NCI-H748 (cell line): ENCODE data around the gene GNGT1.
"Not testable (repeated sequence)": the region's sequence is repeated elsewhere in the genome, so short reads cannot be mapped to it uniquely, and the experiment has no call there.

Experiments
- DNase-seq: peaks from one replicate; lab custom pipeline; 2025; ENCODE audit not compliant: unreplicated experiment; lab: John Stamatoyannopoulos, UW

The GNGT1 gene

DNA sequence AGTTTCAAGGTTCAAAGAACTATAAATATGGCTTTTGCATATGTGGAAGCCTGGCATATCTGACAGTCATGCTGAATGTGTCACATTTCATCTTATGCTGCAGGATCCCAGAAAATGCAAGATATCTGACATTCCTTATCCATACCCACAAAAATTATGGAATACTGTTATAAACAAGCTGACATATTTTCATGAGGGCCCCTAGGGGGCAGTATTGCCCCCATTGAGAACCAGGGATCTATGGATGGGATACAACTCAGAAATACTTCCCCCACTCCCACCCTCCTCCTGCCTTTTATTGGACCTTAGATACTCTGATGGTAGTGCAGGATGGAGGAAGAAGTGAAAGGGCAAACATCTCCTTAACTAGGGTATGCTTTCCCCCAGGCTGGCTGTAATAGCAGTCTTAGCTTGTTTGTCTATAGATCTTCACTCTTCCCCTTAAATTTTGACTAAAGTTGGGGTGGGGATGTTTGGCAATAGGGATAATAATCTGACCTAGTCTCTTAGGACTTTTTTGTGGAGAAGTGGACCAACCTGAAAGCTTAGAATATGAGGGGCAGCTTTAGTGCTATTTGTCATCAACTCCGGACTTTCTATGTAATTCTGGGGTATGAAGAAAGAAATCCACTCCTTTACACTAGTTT lies 3.5 kb upstream of the GNGT1 start:
- peak; percentile 58 for DNase-seq

DNA sequence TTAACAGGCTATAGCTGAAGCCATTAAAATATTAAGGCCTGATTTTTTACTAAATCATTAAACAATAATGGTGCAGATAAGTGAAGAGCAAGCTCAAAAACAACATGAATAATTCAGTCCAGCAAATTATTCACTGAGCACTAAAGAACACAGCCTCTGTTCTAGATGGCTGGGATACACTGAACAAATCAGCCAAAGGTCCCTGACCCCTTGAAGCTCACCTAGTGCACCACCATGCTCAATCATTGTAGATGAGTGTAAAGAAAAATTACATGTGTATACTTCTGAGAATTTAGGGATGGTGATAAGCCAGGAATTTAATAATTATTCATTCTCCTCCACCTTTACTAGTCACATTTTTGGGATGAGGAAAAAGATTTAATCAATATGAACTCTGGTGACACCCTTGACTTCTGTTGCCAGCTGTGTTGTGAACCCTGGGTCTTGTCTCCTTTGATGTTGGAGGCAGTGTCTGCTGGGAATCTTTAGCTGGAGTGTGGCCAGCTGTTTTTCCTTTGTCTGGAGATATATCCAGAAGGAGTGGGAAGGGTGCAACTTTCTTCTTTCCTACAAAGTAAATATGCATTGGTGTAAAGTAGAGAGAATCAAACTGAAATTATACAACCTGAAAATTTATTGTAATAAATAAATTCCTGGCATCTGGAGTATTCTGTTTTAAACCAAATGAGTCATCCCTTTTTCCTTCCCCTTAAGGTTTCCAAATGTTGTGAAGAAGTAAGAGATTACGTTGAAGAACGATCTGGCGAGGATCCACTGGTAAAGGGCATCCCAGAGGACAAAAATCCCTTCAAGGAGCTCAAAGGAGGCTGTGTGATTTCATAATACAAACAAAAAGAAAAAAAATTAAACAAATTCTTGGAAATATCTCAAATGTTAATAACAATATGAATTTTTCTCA lies 4.0 kb downstream of the GNGT1 start:
- DNase-seq = no peak

DNA sequence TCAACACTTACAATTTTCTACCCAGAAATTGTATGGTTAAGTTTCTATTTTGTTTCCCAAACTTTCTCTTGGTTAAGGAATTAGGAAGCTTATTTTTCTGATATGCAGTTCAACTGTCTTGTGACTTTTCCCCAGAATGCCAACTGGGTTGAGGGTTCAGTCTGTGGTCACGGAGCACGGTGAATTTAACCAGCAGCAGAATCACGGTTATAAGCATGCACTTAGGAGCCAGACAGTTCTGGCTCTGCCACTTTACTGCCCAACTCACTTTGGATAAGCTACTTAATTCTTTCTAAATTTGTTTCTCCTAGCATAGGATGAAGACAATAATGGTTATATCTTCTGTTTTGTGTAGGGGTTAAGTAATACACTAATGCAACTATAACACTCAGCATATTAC lies 4.9 kb downstream of the GNGT1 start:
- DNase-seq = not testable (repeated sequence)

DNA sequence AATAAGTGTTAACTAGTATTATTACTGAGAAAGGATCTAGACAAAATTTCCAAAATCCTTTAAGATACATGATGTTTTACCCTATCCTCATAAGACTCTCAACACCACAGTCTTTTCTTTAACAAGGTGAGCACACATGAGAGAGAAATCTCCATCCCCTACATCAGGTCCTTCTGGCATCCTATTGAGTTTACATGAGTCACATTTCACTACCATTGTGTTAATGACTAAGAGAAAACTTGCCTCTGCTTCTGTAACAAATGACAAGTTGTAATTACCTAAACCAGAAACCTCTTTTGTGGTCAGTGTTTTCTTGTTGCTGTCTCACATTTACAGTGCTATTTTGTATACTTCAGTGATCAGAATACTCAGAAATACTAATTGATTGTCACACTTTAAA lies 5.3 kb downstream of the GNGT1 start:
- DNase-seq = not testable (repeated sequence)

DNA sequence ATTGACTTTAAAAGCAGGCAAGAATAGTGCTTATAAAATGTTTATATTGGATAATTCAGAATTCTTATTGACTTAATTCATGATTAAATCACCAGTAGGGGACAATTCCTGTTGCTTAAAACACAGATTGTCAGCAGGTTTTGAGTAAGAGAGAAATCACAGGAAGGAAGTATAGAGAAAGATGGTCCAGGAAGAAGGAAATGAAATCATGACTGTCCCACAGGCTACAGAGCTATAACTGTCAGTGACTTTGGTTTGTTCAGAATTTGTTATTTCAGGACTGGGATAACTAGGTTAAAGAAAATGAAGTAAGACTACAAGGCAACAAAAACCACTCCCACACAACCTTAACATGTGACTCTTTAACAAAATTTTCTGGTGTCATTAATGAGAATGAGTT lies 6.8 kb downstream of the GNGT1 start:
- no peak for DNase-seq

DNA sequence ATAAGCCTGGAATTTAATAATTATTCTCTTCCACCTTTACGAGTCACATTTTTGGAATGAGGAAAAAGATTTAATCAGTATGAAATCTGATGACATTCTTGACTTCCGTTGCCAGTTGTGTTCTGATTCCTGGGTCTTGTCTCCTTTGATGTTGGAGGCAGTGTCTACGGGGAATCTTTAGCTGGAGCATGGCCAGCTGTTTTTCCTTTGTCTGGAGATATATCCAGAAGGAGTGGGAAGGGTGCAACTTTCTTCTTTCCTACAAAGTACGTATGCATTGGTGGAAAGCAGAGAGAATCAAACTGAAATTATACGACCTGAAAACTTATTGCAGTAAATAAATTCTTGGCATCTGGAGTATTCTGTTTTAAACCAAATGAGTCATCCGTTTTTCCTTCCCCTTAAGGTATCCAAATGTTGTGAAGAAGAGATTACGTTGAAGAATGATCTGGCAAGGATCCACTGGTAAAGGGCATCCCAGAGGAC lies 8.3 kb downstream of the GNGT1 start:
- no peak for DNase-seq

DNA sequence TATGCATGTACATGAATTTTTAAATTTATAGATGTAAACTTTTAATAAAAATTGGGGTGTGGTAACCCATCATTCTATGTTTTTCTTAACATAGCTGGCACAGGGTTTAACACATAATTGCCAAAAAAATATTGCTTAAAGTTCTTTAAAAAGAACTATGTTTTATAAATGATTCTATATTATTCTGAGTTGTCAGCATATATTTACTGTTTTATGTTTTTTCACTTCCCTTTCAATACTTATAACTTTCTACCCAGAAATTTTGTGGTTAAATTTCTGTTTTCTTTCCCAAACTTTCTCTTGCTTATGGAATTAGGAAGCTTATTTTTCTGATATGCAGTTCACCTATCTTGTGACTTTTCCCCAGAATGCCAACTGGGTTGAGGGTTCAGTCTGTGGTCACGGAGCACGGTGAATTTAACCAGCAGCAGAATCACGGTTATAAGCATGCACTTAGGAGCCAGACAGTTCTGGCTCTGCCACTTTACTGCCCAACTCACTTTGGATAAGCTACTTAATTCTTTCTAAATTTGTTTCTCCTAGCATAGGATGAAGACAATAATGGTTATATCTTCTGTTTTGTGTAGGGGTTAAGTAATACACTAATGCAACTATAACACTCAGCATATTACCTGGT lies 9.0 kb downstream of the GNGT1 start:
- not testable (repeated sequence) for DNase-seq

DNA sequence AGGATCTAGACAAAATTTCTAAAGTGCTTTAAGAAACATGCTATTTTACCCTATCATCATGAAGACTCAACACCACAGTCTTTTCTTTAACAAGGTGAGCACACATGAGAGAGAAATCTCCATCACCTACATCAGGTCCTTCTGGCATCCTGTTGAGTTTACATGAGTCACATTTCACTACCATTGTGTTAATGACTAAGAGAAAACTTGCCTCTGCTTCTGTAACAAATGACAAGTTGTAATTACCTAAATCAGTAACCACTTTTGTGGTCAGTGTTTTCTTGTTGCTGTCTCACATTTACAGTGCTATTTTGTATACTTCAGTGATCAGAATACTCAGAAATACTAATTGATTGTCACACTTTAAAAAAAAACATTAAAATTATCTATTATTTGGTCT lies 9.5 kb downstream of the GNGT1 start:
- DNase-seq = not testable (repeated sequence)

DNA sequence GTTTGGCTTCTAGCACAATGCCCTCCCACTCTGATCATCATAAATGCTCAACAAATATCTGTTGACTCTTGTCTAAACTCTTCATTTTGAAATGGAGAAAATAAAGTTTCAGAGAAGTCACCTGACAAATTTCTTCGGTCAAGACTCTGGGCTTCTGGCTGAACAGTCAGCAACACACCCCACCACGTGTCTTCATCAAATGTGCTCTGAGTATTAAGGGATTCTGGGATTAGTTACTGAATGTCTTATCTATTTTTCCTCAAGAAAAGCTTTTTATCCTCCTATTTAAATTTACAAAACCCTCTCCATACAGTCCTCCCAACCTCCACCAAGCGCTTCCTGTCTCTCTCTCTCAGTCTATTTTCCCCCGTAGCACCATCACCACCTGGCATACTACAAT lies 9.9 kb downstream of the GNGT1 start:
- not testable (repeated sequence) for DNase-seq

DNA sequence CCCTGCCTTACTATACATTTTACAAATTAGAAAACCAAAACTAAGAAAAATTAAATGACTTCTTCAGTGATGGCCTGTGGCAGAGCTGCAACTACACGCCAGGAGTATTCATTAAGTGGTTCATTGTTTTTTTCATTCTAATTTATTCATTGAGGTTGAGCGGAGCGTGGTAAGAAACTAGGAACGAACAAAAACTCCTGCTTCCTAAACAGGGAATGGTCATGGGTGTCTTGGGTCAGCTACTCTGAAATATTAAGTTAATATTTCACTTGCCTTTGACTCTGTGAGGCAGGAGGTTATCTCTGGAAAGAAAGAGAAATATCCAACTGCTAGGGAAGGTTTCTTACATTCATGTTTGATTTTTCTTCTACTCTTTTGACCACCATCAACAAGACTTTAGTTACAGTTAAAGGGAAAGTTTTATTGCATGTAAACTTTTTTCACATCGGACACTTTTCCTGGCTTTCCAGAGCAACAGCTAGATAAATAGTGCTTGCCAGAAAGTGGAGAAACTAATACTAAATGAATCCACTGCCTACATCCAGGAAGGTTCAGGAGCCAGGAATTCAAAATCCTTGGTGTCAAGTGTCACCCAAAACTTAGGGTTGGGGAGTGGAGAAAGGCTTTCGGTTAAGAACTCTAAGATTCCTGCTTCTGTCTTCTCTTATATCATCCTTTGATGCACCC lies 14.3 kb downstream of the GNGT1 start:
- DNase-seq = no peak

DNA sequence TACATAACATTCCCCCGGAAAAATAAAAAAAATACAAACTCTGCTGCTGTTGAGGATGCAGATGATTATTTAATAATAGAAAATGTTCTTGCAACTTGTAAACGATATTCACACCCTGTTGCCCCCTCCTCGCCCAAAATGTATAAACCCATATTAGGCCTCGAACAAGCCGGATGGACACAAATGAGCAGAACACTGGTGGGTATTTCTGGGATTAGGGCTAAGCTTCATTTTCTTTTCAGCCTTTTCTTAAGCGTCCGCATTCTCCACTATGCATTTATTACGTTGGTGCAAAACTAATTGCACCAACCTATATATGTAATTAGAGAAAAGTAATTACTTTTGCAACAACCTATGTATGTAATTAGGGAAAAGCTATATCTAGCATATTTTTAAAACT lies 14.8 kb downstream of the GNGT1 start:
- no peak for DNase-seq

DNA sequence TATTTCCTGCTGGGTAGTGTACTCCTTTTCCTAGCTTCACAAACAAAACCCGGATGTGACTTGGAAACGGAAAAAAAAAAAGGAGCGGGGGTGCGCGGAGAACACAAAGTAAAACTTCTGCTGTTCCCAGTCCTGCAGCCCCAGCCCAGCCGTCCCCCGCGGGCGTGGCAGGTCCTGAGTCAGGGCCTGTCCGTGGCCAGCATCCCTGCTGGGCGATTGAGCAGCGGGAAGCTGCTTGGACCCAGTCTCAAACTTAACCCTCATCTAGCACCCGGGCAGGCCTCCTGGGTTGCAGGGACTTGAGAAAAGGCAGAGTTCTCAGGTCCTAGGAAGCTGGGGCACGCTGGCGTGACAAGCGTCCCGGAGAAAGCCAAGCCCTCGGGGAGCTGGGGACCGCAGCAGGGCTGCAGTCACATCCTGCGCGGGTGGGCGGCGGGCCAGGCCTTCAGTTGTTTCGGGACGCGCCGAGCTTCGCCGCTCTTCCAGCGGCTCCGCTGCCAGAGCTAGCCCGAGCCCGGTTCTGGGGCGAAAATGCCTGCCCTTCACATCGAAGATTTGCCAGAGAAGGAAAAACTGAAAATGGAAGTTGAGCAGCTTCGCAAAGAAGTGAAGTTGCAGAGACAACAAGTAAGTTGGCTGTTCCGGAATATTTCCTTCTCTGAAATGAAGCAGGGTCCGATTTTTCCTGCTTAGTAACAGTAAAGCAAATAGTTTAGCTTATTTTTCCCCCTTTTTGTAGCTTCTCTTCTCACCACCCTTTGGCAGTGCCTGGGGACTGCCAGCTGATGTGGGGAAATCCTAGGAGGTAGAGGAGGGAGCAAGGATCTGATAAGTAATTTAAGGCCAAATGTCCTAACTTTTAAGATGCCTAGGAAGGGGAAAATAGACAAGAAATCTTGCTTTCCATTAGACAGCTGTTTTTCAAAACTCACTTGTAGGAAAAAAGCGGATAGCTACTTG lies 15.5 kb downstream of the GNGT1 start, which contains the start of gene GNG11:
Gene GNG11 (plus strand): TSS at position 129 of the 960 bp plus-strand sequence. CDS start 403 bp downstream, at position 532.
- DNase-seq = peak; percentile 50

DNA sequence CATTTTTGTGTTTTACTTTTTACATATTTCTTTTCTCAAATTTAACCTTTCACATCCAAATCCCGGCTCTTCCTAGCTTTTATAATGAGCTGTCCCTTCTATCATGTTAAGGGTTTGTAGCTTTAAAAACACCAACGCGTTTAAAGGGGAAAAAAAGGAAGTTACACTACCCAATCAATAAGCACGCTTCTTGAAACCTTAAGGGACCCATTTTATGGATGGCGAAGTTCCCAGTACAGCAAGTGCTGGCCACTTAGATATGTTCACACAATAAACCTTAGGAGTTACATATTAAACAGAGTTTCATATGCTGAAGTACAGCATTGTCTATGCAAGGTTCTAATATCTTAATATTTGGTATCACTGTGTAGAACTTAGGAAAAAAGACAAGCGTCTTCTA lies 16.9 kb downstream of the GNGT1 start:
- DNase-seq = no peak

DNA sequence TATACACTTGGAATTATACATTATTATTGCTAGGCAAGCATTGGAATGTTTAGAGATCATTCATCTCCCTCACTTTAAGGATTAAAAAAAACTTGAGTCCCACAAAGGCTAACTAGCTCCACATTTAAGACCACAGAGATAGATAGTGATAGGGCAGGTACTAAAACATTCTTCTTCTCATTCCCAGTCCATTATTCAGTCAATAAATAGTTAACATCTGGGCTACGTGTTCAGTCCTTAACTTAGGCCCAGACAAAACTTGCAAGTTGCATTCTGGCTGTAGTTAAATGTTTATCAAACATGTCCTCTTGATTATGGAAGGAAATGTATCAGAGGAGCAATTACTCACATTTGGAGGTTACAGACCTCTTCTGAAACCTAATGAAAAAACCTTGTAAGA lies 17.6 kb downstream of the GNGT1 start:
- DNase-seq = no peak

DNA sequence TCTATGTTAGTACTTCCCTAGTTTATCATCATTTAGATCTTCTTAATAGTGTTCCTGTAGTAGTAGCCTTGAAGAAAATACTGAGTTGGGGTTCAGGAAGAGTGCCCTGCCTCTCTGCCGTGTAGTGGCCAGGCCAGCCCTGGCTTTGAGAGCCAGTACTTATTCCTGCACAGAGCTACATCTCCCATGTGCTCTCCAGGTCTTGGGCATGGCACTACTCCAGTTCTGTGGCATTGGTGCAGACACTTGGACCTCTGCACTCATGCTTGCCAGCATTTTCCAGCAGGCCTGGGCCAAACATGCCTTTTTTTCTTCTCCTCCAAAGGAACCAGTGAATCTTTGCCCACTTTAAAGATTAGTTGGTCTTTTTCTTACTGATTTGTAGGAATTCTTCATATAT lies 20.4 kb downstream of the GNGT1 start:
- DNase-seq = no peak

DNA sequence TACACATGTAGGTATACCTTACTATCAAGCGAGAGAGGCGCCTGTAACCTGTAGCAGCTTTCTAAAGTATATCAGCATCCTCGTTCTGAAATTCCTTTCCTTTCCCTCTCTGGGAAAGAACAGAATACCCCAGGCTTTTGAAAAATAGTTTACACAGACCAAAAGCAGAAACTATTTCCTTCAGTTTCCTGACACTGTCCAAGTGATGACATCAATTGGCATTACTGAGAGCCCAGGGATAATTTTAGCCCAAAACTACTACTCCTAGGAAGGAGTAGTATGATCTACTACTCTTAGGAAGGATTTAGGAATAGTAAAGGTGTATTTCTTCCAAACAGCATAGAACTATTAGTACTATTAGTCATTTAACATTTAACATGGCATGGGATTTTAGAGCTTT lies 21.2 kb downstream of the GNGT1 start:
- no peak for DNase-seq

DNA sequence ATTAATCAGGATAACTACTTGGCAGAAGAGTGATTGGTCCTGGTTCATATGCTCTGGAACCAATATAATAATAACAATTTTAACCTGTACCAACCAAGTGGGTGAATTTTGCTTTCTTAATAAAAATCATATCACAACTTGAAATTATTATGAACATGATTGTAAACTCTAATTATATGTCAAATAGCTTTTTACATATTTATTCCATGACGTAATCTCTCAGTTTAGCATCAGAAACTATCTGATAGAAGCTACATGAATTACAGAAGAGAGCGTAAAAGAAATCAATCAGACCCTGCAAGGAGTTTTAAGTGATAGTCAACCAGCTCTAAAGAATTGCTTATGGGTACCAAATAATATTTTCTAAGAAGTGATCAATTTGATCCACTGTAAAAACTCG lies 25.3 kb downstream of the GNGT1 start:
- no peak for DNase-seq

DNA sequence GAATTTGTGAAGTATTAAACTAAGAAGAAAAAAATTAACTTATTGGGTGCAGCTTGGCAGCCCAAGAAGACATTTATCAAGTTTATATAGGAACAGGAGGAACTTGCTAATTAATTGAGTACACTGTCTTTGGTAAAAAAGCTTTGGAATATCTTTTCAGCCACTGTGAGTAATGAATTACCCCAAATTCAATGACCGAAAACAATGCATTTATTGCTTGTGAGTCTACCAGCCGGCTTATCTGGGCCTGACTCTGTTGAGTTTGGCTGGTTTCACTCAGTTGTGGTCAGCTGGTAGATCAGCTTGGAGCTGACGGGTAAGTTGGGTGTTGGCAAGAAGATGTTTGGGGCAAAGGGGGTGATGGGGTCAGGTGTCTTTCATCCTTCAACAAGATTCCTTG lies 26.8 kb downstream of the GNGT1 start:
- DNase-seq = no peak

DNA sequence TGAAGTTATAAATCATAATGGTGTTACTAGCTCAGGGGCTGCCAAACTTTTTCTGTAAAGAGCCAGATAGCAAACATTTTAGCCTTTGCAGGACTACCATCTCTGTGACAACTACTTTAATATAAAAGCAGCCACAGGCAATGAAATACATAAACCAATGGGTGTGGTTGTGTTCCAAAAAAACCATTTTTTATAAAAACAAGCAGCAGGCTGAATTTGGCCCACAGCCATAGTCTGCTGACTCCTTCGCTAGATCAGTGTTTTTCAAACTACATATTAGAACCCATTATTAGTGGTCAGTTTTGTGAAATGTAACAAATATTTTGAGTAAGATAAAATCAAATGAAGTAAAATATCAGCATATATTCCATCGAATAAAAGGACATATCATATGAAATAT lies 28.7 kb downstream of the GNGT1 start:
- no peak for DNase-seq

DNA sequence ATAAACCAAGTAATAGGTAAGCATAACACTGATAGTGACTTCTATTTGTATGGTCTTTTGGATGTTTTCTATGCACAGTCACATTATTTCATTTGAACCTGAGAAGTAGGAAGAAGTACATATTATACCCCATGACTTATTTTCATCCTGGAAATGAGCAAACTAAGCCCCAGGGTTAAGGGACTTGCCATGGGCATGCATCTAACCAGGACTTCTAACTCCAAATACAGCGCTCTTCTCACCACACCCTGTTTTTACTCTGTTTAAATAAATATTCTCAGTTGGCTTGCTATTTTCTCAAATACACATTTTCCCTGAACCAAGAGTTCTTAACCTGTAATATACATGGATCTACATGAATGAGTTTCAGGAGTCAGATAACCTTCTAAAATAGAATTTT lies 31.5 kb downstream of the GNGT1 start:
- DNase-seq = no peak
